CMK (cell line): Measurements from ENCODE around the gene NACC1.
A peak's percentile ranks its signal among the peaks of the same experiment; 100 is the strongest.

Experiments used
- DNase-seq: peaks from one replicate; pipeline ENCODE4 v3.0.0-alpha.2; 2010; ENCODE audit warnings: low read depth

NACC1 gene

DNA sequence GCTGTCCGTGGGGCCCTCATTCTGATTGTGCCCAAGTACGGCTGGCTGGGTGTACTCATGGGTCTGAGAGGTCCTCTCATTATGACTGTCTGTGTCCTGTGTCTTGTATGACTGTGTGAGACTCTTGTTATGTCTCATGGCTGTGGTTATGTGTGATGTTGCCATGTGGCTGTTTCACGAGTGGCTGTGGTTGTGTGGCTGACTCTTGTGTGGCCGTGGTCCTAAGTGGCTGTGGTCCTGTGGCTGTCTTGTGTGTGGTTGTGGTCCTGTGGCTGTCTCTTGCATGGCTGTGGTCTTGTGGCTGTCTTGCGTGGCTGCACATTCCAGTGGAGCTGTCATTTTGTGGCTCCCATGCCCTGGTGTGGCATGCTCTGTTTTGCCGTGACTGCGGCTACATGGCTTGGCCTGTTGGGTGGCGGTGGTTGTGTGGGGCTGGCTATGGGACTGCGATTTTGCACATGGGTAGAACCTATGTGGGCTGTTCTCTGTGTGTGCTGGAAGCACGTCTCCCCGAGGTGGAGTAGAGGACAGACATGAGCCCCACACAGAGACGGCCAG is 18.0 kb upstream of the NACC1 start:
- no peak for DNase-seq

DNA sequence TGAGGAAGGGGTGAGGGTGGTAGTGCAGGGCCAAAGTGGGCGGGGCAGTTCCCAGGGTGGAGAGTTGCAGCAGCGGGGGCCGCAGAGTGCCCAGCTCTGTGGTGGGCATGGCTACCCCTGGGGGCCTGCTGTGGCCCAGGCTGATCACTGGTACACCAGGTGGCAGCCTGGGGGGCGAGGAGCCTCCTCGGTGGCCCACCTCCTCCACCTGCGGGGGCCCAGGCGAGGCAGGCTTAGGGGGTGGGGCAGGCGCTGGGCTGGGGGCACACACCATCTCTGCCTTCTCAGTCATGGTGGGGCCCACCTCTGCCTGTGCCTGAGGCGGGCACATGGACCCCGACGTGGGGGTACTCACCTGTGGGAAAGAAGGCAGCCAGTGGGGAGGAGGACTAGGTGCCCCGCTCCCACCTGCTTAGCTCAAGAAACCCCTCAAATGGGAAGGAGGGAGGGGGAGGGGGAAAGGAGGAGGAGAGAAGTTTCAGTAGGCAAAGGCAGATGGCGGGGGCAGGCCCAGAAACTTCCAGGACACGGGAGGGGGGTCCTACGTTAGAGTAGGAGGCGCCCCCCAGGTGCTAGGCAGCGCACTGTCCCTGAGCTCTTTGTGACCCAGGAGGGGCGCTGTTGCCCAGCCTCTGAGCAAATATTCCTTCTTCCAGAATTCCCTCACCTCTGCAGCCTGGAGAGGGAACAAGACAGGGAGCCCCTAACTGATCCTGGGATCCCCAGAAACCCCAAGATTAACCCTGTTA is 17.0 kb upstream of the NACC1 start:
- peak; percentile 76 for DNase-seq

DNA sequence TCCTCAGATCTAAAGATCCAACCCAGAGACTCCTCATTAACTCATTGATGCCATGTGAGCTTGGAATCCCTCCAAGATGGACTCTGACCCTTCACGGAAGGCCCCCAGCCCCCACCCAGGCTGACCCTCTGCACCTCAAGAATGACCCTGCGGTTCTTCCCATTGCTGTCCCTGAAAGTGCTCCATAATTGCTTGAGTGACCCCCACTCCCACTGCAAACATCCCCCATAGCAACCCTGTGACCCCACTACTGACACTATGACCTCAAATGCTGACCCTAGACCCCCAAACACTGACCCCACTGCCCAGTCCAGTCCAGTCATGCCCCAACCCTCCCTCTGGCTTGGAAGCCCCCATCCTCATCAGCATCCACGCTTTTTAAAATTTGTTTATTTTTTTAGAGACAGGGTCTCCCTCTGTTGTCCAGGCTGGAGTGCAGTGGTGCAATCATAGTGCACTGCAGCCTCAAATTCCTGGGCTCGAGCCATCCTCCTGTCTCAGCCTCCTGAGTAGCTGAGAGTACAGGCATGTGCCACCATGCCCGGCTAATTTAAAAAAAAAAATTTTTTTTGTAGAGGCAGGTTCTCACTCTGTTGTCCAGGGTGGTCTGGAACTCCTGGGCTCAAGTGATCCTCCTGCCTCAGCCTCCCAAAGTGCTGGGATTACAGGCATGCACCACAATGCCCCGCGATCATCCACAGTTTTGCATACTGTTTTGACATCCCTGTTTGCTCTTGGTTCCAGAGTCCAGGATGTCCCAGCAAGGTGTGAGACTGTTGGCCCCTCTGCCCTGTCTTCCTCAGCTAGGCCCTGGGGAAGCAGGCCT is 16.3 kb upstream of the NACC1 start:
- DNase-seq = no peak

GRCh38 chr19:13102416-13102665 is 15.7 kb upstream of the NACC1 start:
- DNase-seq = no peak

- peak; percentile 98 for DNase-seq
Observed at GRCh38 chr19:13102666-13103580, 15.1 kb upstream of the NACC1 start, which contains the start of gene LYL1. Gene LYL1 (minus strand): TSS chr19:13102858. CDS start chr19:13101171, 1,687 bp downstream.

DNA sequence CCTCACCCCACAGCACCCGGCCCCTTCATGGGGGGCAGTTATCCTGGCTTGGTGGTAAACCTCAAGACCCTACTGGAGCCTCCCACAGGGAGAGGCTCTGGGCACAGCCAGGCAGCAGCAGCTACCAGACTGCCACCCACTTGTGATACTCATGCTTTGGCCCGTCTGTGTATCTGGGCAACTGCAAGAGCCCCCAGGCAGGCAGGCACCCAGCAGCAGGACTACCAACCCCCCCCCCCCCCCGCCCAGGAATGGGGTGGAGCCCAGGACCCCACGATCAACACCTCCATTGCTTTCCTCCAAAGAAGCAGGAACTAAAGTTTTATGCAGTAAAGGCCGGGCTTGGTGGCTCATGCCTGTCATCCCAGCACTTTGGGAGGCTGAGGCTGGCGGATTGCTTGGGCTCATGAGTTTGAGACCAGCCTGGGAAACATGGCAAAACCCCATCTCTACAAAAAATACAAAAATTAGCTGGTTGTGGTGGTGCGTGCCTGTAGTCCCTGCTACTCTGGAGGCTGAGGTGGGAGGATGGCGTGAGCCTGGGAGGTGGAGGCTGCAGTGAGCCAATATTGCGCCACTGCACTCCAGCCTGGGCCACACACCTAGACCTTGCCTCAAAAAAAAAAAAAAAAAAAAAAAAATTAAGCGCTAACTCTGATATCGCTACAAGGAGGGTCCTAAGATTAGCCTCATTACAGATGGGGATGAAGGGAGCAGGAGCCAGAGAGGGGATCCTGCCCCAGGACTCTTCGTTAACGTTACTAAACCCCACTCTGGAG is 14.3 kb upstream of the NACC1 start:
- DNase-seq = peak; percentile 70

GRCh38 chr19:13104360-13104847 is 13.7 kb upstream of the NACC1 start:
- DNase-seq = peak; percentile 97

DNA sequence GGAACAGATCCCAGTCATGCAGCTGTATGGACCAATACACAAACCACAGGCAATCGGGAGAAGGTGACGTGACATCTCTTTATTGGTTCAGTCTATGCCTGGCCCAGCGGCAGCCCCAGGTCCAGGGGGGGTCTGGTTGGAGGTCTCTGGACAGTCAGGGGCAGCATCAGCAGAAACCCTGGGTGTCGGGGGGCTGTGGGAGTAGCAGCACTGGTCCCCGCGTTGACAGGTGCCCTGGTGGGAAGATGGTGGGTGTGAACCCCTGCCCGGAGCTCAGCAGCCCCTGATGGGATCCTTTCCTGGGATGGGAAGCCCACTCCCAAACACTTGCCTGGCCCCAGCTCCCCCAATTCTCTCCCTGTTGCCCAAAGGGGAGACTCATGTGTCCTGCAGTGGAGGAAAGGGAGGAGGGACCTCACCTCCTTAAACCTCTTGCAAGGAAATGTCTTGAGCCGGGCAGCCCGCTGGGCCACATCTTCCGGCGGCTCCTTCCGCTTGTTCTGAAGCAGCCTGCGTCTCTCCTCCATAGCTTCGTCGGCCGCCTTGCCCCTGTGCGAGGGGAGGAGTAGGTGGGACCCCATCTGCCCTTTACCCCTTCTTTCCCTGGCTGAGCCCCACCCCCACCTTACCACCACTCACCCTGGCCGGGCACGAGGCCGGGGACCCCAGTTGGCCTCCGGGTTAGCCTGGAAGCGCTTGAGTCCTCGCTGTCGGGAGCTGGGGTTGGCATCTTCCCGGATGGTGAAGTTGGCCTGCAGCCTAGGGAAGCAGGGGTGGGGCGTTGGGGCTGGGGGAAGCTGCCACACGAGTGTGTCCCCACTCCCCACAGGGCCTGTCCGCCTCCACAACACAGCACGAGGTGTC is 13.0 kb upstream of the NACC1 start:
- peak; percentile 69 for DNase-seq

DNA sequence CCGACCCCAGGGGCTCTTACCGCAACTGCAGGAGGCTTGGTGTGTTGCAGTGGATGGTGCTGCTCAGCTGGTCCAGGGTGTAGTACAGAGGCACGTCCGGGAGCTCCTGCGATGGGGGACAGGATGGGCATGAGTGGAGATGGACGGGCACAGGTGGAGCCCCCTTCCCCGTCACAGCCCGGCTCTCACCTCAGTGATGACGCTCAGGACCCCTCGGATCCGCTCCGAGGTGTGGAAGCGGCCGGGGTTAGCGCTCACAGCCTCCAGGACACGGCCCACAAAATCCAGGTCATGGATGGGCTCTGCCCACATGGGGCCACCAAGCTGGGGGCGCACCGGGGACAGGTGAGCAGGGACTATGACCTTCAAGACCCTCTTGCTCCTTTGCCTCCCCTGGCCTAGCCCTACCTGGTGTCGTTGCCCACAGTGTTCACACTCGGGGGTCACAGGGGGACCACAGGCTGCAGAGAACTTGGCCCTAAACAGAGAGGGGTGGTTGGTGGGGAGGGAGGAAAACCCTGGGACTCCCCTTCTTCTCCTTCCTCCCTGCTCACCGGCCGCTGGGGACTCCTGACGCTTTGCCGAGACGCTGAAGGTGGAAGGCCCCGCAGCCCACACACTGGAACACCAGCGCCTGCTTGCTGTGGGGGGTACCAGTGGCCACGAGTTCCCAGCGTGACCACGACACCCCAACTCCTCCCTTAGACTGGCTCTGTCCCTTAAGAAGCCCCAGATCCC is 8.5 kb upstream of the NACC1 start:
- DNase-seq = no peak

GRCh38 chr19:13110099-13110610 is 7.9 kb upstream of the NACC1 start:
- DNase-seq = no peak

DNA sequence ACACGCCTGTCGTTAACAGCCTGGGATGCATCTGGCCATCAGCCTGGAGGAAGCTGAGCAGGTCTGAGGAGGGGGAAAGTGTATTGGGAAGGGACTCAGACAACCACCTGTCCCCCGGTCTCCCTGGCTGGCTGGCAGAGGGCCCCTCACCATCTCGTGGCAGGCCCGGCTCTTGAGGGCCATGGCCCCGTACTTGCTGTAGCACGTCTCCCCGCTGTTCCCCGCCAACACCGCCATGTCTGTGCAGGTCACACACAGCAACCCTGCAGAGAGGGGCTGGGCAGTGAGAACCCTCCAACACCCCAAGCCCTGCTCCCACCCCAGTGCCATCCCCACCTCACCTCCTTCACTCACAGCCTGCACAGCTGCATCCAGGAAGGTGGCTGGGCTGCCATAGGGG is 5.5 kb upstream of the NACC1 start:
- no peak for DNase-seq

- DNase-seq = no peak
Observed at GRCh38 chr19:13115936-13116281, 2.2 kb upstream of the NACC1 start.

- peak; percentile 94 for DNase-seq
Observed at GRCh38 chr19:13116282-13117175, 1.5 kb upstream of the NACC1 start, which contains the start of gene TRMT1. Gene TRMT1 (minus strand): TSS chr19:13116740. CDS start chr19:13116399, 341 bp downstream.

DNA sequence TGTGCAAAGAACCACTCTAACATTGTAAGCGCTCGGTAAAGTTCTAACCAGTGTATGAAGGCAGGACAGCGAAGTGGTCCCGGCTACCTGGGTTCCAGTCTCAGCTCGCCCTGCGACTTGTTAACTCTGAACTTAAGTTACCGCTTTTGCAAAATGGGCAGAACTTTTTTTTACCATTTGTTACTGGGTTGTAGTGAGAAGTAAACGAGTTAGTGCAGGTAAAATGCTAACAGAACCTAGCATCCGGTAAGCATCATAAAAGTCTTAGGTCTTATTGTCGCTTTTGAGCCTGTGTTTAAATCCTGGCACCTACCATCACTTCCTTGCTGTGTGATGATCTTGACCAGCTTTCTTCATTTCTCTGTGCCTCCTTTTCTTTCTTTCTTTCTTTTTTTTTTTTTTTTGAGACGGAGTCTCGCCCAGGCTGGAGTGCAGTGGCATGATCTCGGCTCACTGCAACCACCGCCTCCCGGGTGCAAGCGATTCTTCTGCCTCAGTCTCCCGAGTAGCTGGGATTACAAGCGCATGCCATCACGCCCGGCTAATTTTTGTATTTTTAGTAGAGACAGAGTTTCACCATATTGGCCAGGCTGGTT is 790 bp upstream of the NACC1 start:
- no peak for DNase-seq

DNA sequence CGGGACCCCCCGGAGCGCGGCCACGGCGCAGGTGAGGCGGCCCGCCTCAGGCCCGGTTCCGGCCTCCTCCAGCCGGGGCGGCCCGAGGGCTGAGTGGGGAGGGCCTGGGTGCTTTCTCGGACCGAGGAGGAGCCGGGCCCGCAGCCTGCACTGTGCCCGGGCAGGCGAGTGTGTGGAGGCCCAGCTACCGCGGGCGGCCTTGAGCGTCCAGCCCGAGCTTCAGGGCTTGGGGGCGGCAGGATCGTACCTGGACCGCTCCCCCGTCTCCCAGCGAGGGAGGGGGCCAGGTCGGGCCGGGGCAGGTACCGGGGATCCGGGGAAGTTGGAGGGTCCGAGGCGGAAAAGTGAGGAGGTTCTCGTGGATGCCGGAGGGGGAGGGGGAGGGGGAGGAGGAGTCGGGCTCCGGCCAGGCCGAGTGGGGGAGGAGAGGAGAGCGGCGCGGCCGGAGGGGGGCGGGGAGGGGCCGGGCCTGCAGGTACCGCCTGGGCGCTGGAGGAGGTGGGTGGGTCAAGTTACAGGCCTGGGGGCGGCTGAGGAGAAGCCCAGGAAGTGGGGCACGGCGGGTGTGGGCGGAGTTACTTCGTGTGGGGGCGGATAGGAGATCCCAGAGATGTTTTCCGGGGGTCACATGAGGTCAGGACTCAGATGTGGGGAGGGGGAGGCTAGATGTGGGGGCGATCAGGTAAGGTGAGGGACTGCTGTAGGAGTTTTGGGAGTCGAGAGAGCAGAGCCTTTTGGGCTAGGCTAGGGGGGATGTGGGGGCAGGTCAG is 545 bp downstream of the NACC1 start:
- peak; percentile 83 for DNase-seq

DNA sequence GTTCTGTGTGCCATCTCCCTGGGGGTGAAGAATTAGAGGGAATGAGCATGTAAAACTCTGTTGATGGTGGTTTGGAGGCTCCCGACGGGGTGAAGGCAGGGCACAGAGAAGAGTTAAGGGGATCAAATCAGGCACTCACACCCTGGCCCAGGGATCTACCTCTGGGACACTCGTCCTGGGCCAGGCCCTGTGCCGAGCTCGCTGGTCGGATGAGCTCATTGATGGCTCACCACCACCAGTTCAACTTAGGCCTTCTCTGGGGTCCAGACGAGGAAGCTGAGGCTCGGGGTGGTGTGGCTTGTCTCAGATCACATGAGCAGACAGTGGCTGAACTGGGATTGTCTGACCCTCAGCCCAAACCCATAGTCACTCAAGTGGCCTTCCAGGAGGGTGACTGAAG is 1.6 kb downstream of the NACC1 start:
- DNase-seq = no peak

DNA sequence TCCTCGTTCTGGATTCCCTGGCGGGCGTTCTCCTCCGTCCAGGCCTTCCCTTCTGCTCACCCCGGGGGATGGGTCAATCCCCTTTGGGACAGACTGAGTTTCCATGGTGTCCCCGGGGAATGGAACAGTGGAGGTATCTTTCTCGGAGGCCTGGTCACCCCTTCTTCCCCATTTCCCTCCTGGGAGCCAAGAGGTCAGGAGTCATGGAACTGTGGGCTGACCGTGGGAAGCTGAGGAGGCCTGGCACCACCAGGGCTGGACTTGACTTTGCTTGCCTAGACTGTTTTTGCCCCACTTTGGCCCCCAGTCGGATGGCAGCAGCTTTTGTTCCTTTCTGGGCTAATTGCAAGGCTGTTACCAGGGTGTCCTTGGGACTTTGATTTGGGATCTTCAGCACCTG is 2.0 kb downstream of the NACC1 start:
- no peak for DNase-seq
